HG02981 (cell line): Measurements from ENCODE around the gene HEYL.
"Not testable (repeated sequence)": the region's sequence is repeated elsewhere in the genome, so short reads cannot be mapped to it uniquely, and the experiment has no call there.

ENCODE experiments used
- ATAC-seq: cut with Tn5 transposase; IDR thresholded peaks from one replicate; pipeline ENCODE4 v1.9.1; 2021; ENCODE audit warnings: mild to moderate bottlenecking, moderate library complexity; ENCODE audit not compliant: unreplicated experiment

Gene HEYL

GRCh38 chr1:39613250-39613649 is 26.2 kb downstream of the HEYL start:
- no peak for ATAC-seq

- ATAC-seq = no peak
These were observed 29.7 kb downstream of the HEYL start for GRCh38 chr1:39609618-39610331.

- ATAC-seq = no peak
These were observed 30.5 kb downstream of the HEYL start for GRCh38 chr1:39608921-39609320.

- not testable (repeated sequence) for ATAC-seq
These were observed 35.8 kb downstream of the HEYL start for GRCh38 chr1:39603677-39604076.

DNA sequence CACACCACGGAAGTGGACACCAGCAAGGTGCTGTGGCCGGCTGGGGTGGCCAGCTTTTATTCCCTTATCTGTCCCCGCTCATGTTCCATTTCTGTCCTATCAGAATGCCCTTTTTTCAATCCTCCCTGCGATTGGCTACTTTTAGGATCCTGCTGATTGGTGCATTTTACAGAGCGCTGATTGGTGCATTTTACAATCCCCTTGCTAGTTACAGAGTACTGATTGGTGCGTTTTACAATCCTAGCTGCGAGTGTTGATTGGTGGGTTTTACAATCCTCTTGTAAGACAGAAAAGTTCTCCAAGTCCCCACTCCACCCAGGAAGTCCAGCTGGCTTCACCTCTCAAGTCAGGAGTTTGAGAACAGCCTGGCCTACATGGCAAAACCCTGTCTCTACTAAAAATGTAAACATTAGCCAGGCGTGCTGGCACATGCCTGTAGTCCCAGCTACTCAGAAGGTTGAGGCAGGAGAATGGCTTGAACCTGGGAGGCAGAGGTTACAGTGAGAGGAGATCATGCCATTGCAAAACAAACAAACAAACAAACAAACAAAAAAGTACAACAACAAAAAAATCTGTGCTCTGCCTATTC is 37.7 kb downstream of the HEYL start:
- ATAC-seq = not testable (repeated sequence)

DNA sequence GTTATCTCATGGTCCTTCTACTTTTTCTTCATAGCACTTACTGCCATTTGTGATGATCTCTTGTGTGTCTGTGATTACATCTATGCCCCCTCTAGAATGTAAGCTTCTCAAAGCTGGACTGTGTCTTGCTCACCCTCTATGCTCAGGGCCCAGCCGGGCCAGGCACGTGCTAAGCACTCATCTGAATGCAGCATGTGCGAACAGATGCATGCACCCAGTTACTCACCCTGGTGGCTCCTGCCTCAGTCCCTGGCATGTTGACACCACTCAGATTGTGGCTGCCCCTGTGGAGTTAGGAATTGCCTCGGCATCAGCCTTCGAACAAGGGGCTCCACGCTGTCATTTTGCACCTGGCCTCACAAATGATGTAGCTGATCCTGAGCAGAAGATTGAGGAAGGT is 43.3 kb downstream of the HEYL start:
- no peak for ATAC-seq

DNA sequence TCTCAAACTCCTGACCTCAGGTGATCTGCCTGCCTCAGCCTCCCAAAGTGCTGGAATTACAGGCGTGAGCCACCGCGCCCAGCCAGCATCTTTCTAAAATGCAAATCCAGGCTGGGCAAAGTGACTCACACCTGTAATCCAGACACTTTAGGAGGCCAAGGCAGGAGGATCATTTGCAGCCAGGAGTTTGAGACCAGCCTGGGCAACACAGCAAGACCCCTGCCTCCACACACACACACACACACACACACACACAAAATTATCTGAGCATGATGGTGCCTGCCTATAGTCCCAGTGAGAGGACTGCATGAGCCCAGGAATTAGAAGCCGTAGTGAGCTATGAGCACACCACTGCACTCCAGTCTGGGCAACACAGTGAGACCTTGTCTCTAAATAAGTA is 46.1 kb downstream of the HEYL start:
- ATAC-seq = no peak

- no peak for ATAC-seq
These were observed 47.4 kb downstream of the HEYL start for GRCh38 chr1:39592069-39592468.

DNA sequence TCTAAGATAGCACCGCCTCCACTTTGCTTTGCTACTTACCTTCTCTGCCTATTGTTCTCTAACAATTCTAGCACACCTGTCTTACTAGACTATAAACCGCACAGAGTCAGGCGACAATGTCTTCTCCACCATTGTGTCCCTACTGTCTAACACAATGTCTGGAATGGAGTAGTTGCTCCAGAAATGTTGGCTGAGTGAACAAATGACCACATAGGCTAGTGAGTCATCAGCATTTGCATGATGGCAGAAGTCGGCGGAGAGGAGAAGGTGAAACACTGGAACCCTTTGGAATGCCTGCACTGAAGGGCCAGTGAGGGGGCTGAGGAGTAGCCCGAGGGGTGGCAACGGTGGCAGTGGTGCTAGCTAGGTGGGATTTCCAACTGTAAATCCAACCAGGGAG is 48.9 kb downstream of the HEYL start:
- no peak for ATAC-seq

DNA sequence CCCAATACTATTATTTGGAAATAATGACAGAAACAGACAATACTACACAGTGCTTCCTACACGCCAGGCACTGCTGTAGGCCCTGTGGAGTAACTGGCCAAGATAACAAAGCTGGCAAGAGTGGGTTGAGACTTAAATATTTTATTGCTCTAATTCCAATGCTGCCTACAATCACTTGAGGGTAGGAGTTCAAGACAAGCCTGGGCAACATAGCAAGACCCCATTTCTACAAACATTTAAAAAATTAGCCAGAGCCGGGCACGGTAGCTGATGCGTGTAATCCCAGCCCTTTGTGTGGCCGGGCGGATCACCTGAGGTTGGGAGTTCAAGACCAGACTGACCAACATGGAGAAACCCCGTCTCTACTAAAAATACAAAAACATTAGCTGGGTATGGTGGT is 53.5 kb downstream of the HEYL start:
- no peak for ATAC-seq

DNA sequence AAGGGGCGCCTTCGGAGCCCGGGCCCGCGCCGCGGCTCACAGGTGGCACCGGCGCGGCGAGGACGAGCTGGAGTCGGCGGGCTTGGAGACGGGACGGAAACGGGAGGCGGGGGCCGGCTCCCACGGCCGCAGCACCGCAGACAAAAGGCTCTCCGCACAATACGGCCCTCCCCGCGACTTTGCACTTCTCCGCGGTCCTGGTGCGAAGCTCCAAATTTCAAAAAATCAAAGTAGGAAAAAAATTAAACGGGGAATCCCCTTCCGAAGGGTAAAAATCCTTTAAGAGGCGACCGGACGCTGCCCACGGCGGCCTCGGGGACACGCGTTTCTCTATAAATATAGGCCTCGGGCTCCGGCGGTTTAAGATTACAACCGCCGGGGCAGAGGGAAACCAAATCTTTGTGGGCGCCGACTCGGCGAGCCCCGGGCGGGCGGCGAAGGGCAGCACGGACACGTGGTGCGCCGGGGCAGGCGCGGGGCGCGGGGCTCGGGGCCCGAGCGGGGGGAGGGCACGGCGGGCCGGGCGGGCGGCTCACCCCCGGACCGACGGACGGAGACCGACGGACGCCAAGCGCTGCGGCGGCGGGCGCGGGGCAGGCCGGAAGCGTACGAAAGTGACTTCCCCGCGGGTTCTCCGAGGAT is 63.3 kb downstream of the HEYL start:
- peak; percentile 40 for ATAC-seq

GRCh38 chr1:39575191-39576015 is 64.0 kb downstream of the HEYL start:
- no peak for ATAC-seq

DNA sequence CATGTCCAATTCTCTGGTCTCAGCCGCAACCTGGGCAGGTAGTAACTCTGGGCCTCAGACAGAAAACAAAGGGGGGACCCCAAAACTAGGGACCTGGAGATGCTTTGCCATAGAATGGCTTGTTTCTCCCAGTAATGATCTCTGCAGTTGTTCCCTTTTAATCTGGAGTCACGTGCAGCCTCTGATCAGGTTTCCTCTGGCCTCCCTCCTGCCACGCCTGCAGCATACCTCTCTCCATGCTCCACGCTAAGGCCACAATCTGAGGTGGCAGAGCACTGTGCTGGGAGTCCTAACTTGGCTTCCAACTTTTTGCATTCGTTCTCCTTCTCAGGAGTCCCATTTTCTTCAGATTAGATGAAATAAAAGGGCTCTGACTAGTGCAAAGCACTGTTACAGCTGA is 64.8 kb downstream of the HEYL start:
- ATAC-seq = no peak
